ENCODE data around the gene VAPB.

The VAPB gene, protein sequence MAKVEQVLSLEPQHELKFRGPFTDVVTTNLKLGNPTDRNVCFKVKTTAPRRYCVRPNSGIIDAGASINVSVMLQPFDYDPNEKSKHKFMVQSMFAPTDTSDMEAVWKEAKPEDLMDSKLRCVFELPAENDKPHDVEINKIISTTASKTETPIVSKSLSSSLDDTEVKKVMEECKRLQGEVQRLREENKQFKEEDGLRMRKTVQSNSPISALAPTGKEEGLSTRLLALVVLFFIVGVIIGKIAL

DNA sequence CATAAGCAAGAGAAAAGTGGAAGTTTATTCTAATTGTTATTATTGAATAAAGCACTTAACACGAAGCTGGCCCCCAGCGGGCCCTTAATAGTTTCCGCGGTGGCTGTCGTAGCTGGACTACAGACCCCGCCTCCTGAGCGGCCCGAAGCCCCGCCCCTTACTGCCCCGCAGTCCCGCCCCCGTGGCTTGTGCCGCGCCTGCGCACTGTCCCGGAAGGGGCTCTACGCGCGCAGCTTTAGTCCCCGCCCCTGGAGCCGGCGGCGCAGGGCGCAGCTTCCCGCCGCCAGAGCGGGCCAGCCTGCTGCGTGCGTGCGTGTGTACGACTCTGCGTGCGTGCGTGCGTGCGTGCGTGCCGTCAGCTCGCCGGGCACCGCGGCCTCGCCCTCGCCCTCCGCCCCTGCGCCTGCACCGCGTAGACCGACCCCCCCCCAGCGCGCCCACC lies at the start of gene VAPB:
Gene VAPB (plus strand): TSS at position 348 of the 442 bp plus-strand sequence. CDS start 231 bp downstream, outside the sequence.
- TF ChIP-seq Cebpa-rat (IDR thresholded peaks at IDR 0.05), result no peak
- peaks cover 37% of the 10 kb centered on the region for H3K36me3 ChIP-seq
- H3K27me3 ChIP-seq, result no peaks in the 10 kb centered on the region
- peak within 1 kb of the TSS; percentile 90 for H3K4me2 ChIP-seq
- H4K20me1 ChIP-seq, result peaks cover 46% of the 10 kb centered on the region
- peak within 1 kb of the TSS; percentile 95 for H3K27ac ChIP-seq
- H3K9ac ChIP-seq, result peak within 1 kb of the TSS; percentile 97
- H3K4me1 ChIP-seq, result peaks cover 22% of the 10 kb centered on the region
- peak within 1 kb of the TSS; percentile 93 for H3K4me3 ChIP-seq
- H3K9me3 ChIP-seq, result no peaks in the 10 kb centered on the region; the same call in 1 of the 2 replicates

DNA sequence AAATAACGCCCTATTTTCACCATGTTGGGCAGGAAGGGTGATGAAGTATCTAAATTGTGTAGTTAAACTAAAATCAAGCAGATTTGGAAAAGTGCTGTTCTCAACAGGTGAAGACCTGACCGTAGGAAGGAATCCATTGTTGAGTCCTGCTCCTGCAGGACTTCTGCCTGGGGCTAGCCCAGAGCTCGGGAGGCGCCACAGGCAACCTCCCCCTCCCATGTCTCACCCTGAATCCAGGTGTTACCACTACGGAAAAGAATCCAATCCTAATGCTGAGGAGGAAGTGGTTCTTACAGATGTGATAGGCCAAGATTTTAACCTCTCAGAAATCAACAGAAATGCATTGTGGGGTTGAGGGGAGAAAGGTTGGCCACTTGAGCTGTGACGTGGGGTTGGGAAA lies 49.3 kb upstream of the VAPB start:
- H3K4me3 ChIP-seq, result no peak overlapping the region
- no peaks in the 10 kb centered on the region for H3K27me3 ChIP-seq
- H3K4me2 ChIP-seq, result no peak overlapping the region
- peaks cover 53% of the 10 kb centered on the region for H4K20me1 ChIP-seq
- no peak overlapping the region for H3K9ac ChIP-seq
- 0 out of 2 replicates have a peak, but pooled peaks cover 4% of the 10 kb centered on the region for H3K9me3 ChIP-seq
- H3K4me1 ChIP-seq, result no peaks in the 10 kb centered on the region
- TF ChIP-seq Cebpa-rat (IDR thresholded peaks at IDR 0.05), result no peak
- no peak overlapping the region for H3K27ac ChIP-seq
- peaks cover 35% of the 10 kb centered on the region for H3K36me3 ChIP-seq

DNA sequence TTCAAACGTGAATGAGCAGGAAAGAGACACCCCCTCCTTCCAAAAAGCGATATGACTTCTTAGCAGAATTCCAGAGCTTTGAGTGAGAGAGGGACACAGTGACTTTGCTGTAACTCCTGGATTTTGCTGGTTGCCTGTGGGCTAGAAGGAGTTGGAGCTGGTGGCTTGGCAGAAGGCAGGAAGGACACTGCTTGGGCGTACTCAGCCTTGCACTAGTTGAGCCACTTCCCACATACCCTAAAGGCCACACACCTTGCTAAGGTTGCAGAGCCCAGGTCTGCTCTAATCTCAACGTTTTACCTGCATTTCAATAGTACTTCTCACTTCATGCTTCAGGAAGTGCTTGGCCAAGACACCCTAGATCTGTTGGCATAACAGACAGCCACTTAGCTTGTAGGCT lies 48.9 kb upstream of the VAPB start:
- Histone ChIP-seq H3K36me3 (peaks cover 39% of the 10 kb centered on the region), H3K4me1 (no peaks in the 10 kb centered on the region), H3K27ac (no peak overlapping the region), H3K4me3 (no peak overlapping the region), H3K4me2 (no peak overlapping the region), H3K9ac (no peak overlapping the region), H3K9me3 (0 out of 2 replicates have a peak, but pooled peaks cover 4% of the 10 kb centered on the region), H3K27me3 (no peaks in the 10 kb centered on the region), H4K20me1 (peaks cover 55% of the 10 kb centered on the region)
- no peak for TF ChIP-seq Cebpa-rat (IDR thresholded peaks at IDR 0.05)

DNA sequence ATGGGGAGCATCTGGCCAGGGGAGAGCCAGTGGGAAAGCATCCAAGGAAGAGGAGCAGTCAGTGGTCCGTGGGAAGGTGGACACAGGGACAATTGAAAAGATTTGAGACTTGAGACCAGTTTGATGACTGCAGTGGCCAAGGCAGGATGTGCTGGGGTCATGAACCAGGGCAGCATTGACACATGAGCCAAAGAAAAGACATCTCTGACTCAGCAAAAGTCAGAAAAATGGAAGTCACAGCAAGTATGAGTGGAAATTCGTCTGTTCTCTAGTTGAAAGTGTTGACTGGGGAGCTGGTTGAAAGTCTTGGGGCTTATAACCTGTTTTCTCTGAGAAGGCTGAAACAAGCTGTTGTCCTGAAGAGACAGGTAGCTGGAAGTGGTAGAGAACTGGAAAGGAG lies 48.2 kb upstream of the VAPB start:
- Histone ChIP-seq H4K20me1 (peaks cover 51% of the 10 kb centered on the region), H3K4me1 (no peaks in the 10 kb centered on the region), H3K27me3 (no peaks in the 10 kb centered on the region), H3K9ac (no peak overlapping the region), H3K4me2 (no peak overlapping the region), H3K4me3 (no peak overlapping the region), H3K27ac (no peak overlapping the region), H3K9me3 (0 out of 2 replicates have a peak, but pooled peaks cover 4% of the 10 kb centered on the region), H3K36me3 (peaks cover 46% of the 10 kb centered on the region)
- TF ChIP-seq Cebpa-rat (IDR thresholded peaks at IDR 0.05), result no peak

DNA sequence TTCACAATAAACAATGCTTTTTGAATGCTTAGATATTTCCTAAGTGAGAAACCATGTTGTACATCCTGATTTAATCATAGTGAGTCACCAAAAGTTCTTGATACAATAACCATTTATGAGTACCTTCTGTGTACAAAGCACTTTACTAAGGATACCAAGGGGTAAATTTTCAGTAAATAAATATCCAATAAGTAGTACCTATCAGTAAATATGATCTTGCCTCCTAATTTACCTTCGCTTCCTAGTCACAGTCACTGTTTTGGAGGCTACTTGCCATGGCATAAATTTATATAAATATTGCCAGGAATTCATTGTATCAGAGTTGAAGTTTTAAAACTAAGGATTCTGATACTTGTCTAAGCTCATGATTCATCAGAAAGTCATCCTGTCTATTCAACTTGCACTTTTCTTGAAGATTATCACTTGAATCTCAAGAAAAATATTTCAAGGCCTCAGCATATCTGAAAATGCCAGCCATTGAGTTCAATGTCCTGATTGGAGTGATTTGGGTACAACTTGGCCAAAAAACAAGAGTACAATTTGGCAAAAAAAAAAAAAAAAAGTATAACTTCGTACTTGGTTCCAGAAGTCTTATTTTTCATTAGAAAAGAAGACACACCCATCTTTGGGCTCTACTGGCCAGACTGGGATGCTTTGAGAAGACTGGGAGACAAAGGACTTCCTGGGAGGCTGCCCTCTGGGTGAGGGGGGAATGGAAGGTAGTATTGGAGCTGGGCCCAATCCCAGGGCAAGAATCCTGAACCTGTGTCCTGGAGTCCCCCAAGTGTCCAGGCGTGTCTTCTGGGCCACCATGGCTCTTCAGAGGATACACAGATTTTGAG lies 46.7 kb upstream of the VAPB start:
- no peak overlapping the region for H3K4me2 ChIP-seq
- TF ChIP-seq Cebpa-rat (IDR thresholded peaks at IDR 0.05), result no peak
- H3K27me3 ChIP-seq, result no peaks in the 10 kb centered on the region
- H3K4me3 ChIP-seq, result no peak overlapping the region
- peaks cover 54% of the 10 kb centered on the region for H3K36me3 ChIP-seq
- no peak overlapping the region for H3K9ac ChIP-seq
- H3K4me1 ChIP-seq, result no peaks in the 10 kb centered on the region
- H3K27ac ChIP-seq, result no peak overlapping the region
- H4K20me1 ChIP-seq, result peaks cover 38% of the 10 kb centered on the region
- H3K9me3 ChIP-seq, result 0 out of 2 replicates have a peak, but pooled peaks cover 4% of the 10 kb centered on the region

DNA sequence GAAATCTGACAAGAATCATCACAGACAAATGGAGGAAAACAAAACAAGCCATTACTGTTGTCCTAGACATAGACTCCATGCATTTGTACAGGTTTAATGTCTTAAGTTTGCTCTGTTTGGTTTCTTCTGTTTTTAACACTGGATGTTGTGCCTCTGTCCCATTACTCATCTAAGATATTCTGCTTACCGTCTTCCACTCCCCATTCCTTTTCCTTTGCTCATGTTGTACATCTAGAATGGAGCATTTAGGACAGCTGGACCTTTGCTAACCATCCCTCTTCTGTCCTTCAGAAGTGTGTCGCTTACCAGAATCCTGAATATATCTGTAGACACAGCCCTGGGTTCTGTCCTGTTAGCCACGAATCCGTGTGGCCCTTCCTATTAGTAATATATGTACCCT lies 44.3 kb upstream of the VAPB start:
- no peak overlapping the region for H3K9ac ChIP-seq
- H3K36me3 ChIP-seq, result peaks cover 60% of the 10 kb centered on the region
- H3K27me3 ChIP-seq, result no peaks in the 10 kb centered on the region
- no peak overlapping the region for H3K4me2 ChIP-seq
- no peaks in the 10 kb centered on the region for H3K4me1 ChIP-seq
- TF ChIP-seq Cebpa-rat (IDR thresholded peaks at IDR 0.05), result no peak
- H3K9me3 ChIP-seq, result 0 out of 2 replicates have a peak, but pooled peaks cover 3% of the 10 kb centered on the region
- peaks cover 22% of the 10 kb centered on the region for H4K20me1 ChIP-seq
- no peak overlapping the region for H3K4me3 ChIP-seq
- H3K27ac ChIP-seq, result no peak overlapping the region

DNA sequence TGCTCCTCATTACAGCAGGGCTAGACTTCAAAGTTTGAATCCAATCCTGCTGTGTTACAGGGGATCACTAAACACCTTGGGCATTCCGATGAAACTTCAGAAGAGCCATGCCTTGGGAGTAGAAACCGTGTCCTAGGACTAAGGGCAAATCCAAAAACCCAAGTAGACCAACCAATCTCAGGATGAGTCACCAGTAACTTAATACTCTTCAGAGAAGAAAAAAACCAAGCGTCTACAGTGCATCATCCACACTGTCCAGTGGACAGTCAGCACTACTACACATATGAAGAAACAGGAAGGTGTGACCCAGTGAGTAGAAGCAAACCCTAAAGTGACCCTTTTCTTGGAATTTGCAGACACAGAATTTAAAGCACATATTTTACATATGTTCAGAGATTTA lies 39.5 kb upstream of the VAPB start:
- H3K4me3 ChIP-seq, result no peak overlapping the region
- 0 out of 2 replicates have a peak, but pooled peaks cover 4% of the 10 kb centered on the region for H4K20me1 ChIP-seq
- H3K27ac ChIP-seq, result no peak overlapping the region
- H3K4me1 ChIP-seq, result no peaks in the 10 kb centered on the region
- H3K9ac ChIP-seq, result no peak overlapping the region
- H3K9me3 ChIP-seq, result no peaks in the 10 kb centered on the region
- no peak overlapping the region for H3K4me2 ChIP-seq
- TF ChIP-seq Cebpa-rat (IDR thresholded peaks at IDR 0.05), result no peak
- no peaks in the 10 kb centered on the region for H3K27me3 ChIP-seq
- H3K36me3 ChIP-seq, result peaks cover 54% of the 10 kb centered on the region

DNA sequence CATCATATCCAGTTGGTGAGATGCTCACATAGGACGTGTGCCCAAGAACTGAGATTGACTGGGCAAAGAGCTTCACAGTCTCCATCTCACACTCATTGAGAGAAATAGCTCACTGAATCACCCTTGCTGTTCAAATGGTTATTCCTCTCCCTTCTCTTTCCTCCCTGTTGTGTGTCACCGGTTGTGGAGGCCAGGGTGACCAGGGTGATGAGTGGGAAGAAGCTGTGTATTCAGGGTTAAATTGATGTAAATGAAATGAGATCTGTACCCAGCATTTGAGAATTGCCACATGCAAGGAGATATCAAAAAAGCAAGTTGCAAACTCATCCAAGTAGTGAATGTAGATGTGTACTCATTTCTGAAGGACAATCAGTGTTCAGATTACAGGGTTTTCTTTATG lies 36.6 kb upstream of the VAPB start:
- H3K27ac ChIP-seq, result no peak overlapping the region
- TF ChIP-seq Cebpa-rat (IDR thresholded peaks at IDR 0.05), result no peak
- H4K20me1 ChIP-seq, result no peaks in the 10 kb centered on the region
- no peaks in the 10 kb centered on the region for H3K4me1 ChIP-seq
- H3K27me3 ChIP-seq, result no peaks in the 10 kb centered on the region
- H3K36me3 ChIP-seq, result peaks cover 50% of the 10 kb centered on the region
- no peak overlapping the region for H3K4me3 ChIP-seq
- no peak overlapping the region for H3K4me2 ChIP-seq
- H3K9ac ChIP-seq, result no peak overlapping the region
- H3K9me3 ChIP-seq, result no peaks in the 10 kb centered on the region

DNA sequence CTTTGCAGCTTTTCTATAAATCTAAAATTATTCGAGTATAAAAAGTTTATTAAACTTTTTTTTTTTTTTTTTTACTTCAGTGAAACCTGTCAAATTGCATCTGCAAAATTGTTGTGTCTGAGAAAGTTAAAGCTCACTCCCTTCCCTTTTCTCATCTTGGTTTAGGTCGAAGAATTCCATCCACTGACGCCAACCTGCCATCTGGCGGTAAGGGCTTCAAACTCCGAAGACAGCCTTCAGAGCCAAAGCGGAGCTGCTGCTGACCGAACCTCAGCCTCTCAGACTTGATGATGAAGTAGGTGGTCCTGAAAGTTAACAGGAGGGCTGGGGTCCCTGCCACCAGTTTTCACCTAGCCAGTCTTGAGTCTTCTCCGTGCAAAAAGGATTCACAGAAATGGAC lies 29.6 kb upstream of the VAPB start:
- H3K36me3 ChIP-seq, result peaks cover 58% of the 10 kb centered on the region

DNA sequence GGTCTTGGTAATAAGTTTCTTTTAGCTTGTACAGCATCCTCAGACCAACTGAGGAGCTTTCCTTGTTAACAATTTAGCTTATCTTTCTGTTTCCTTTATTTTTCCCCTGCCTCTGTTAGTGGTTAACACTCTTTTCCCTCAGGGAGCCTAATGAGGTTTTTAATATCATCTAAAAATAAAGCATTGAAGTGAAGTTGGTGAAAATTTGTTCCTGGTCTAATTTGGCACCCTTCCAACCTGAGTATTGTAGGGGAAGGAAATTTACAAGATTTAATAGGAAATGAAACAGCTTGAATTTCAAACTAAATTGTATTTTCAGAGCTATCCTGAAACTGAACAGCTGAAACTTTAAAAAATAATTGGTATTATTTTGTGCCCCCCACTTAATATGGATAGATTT lies 28.1 kb upstream of the VAPB start:
- peaks cover 27% of the 10 kb centered on the region for H4K20me1 ChIP-seq
- H3K9me3 ChIP-seq, result no peaks in the 10 kb centered on the region
- H3K36me3 ChIP-seq, result peaks cover 48% of the 10 kb centered on the region
- H3K27ac ChIP-seq, result no peak overlapping the region
- H3K4me3 ChIP-seq, result no peak overlapping the region
- peaks cover 24% of the 10 kb centered on the region for H3K4me1 ChIP-seq
- H3K9ac ChIP-seq, result no peak overlapping the region
- H3K27me3 ChIP-seq, result no peaks in the 10 kb centered on the region
- no peak for TF ChIP-seq Cebpa-rat (IDR thresholded peaks at IDR 0.05)
- peak overlapping the region; percentile 71 for H3K4me2 ChIP-seq

More for the DNA sequence above, 29.6 kb upstream of the VAPB start:
- Histone ChIP-seq H3K4me1 (peaks cover 24% of the 10 kb centered on the region), H3K27me3 (no peaks in the 10 kb centered on the region), H3K9ac (no peak overlapping the region), H3K9me3 (no peaks in the 10 kb centered on the region), H3K4me2 (no peak overlapping the region), H3K4me3 (no peak overlapping the region), H3K27ac (no peak overlapping the region), H4K20me1 (peaks cover 27% of the 10 kb centered on the region)
- no peak for TF ChIP-seq Cebpa-rat (IDR thresholded peaks at IDR 0.05)
